ENCODE results near the gene RYR3.

The RYR3 gene

GRCh38 chr15:33857726-33858125, 547.0 kb downstream of the RYR3 start:
- Mint-ChIP-seq H3K27me3 (no peaks in the 10 kb centered on the region), H3K4me1 (no peaks in the 10 kb centered on the region)
- no peak for ATAC-seq (ENCODE audit: low read depth)

GRCh38 chr15:33858836-33859235, 548.1 kb downstream of the RYR3 start:
- no peak overlapping the region for H3K4me3 Mint-ChIP-seq
- H3K36me3 Mint-ChIP-seq, result peaks cover 5% of the 10 kb centered on the region
- no peak for DNase-seq (ENCODE audit: low spot score in 2 of 2)
- no peaks in the 10 kb centered on the region for H3K4me1 Mint-ChIP-seq
- no peaks in the 10 kb centered on the region for H3K9me3 Mint-ChIP-seq
- no peak for ATAC-seq (ENCODE audit: low read depth)
- no peaks in the 10 kb centered on the region for H3K27me3 Mint-ChIP-seq
- no peak overlapping the region for H3K27ac Mint-ChIP-seq

More at GRCh38 chr15:33857726-33858125, 547.0 kb downstream of the RYR3 start:
- H3K36me3 Mint-ChIP-seq, result peaks cover 2% of the 10 kb centered on the region
- H3K4me3 Mint-ChIP-seq, result no peak overlapping the region
- DNase-seq (ENCODE audit: low spot score in 2 of 2), result no peak
- H3K27ac Mint-ChIP-seq, result no peak overlapping the region
- no peaks in the 10 kb centered on the region for H3K9me3 Mint-ChIP-seq

GRCh38 chr15:33859992-33860545, 549.3 kb downstream of the RYR3 start:
- no peak for DNase-seq (ENCODE audit: low spot score in 2 of 2)
- Mint-ChIP-seq H3K27ac (no peak overlapping the region), H3K36me3 (peaks cover 9% of the 10 kb centered on the region), H3K9me3 (no peaks in the 10 kb centered on the region), H3K4me3 (no peak overlapping the region), H3K4me1 (no peaks in the 10 kb centered on the region), H3K27me3 (no peaks in the 10 kb centered on the region)
- ATAC-seq (ENCODE audit: low read depth), result no peak

GRCh38 chr15:33860754-33861153, 550.0 kb downstream of the RYR3 start:
- no peak for ATAC-seq (ENCODE audit: low read depth)

GRCh38 chr15:33864360-33865075, 553.8 kb downstream of the RYR3 start:
- Mint-ChIP-seq H3K4me3 (no peak overlapping the region), H3K4me1 (no peaks in the 10 kb centered on the region), H3K27me3 (no peaks in the 10 kb centered on the region), H3K27ac (no peak overlapping the region), H3K9me3 (no peaks in the 10 kb centered on the region), H3K36me3 (peaks cover 23% of the 10 kb centered on the region)
- ATAC-seq (ENCODE audit: low read depth) (no peak), DNase-seq (ENCODE audit: low spot score in 2 of 2) (no peak)

More at GRCh38 chr15:33860754-33861153, 550.0 kb downstream of the RYR3 start:
- peaks cover 12% of the 10 kb centered on the region for H3K36me3 Mint-ChIP-seq
- no peaks in the 10 kb centered on the region for H3K4me1 Mint-ChIP-seq
- no peak for DNase-seq (ENCODE audit: low spot score in 2 of 2)
- H3K4me3 Mint-ChIP-seq, result no peak overlapping the region
- no peak overlapping the region for H3K27ac Mint-ChIP-seq
- no peaks in the 10 kb centered on the region for H3K9me3 Mint-ChIP-seq
- no peaks in the 10 kb centered on the region for H3K27me3 Mint-ChIP-seq

GRCh38 chr15:33865416-33865815, 554.6 kb downstream of the RYR3 start:
- peaks cover 28% of the 10 kb centered on the region for H3K36me3 Mint-ChIP-seq
- no peak overlapping the region for H3K4me3 Mint-ChIP-seq
- H3K27me3 Mint-ChIP-seq, result no peaks in the 10 kb centered on the region
- H3K9me3 Mint-ChIP-seq, result no peaks in the 10 kb centered on the region
- no peaks in the 10 kb centered on the region for H3K4me1 Mint-ChIP-seq
- no peak overlapping the region for H3K27ac Mint-ChIP-seq
- DNase-seq (ENCODE audit: low spot score in 2 of 2) (no peak), ATAC-seq (ENCODE audit: low read depth) (no peak)

- Mint-ChIP-seq H3K36me3 (peaks cover 28% of the 10 kb centered on the region), H3K4me1 (no peaks in the 10 kb centered on the region), H3K27ac (no peak overlapping the region), H3K4me3 (no peak overlapping the region), H3K27me3 (no peaks in the 10 kb centered on the region), H3K9me3 (no peaks in the 10 kb centered on the region)
- ATAC-seq (ENCODE audit: low read depth), result no peak
- DNase-seq (ENCODE audit: low spot score in 2 of 2), result no peak
These were observed 555.5 kb downstream of the RYR3 start for GRCh38 chr15:33866101-33866737.

GRCh38 chr15:33871980-33872379, 561.2 kb downstream of the RYR3 start:
- Mint-ChIP-seq H3K36me3 (peaks cover 16% of the 10 kb centered on the region), H3K4me1 (peaks cover 3% of the 10 kb centered on the region), H3K9me3 (no peaks in the 10 kb centered on the region), H3K27ac (no peak overlapping the region), H3K27me3 (no peaks in the 10 kb centered on the region), H3K4me3 (no peak overlapping the region)
- DNase-seq (ENCODE audit: low spot score in 2 of 2), result no peak
- no peak for ATAC-seq (ENCODE audit: low read depth)

- Mint-ChIP-seq H3K9me3 (no peaks in the 10 kb centered on the region), H3K36me3 (peaks cover 14% of the 10 kb centered on the region), H3K4me1 (peaks cover 3% of the 10 kb centered on the region), H3K27me3 (no peaks in the 10 kb centered on the region), H3K4me3 (no peak overlapping the region), H3K27ac (no peak overlapping the region)
- ATAC-seq (ENCODE audit: low read depth) (no peak), DNase-seq (ENCODE audit: low spot score in 2 of 2) (no peak)
These were observed 561.8 kb downstream of the RYR3 start for GRCh38 chr15:33872416-33873106.

GRCh38 chr15:33874156-33874555, 563.4 kb downstream of the RYR3 start:
- Mint-ChIP-seq H3K27me3 (no peaks in the 10 kb centered on the region), H3K36me3 (peaks cover 12% of the 10 kb centered on the region), H3K9me3 (peaks cover 1% of the 10 kb centered on the region)

GRCh38 chr15:33882921-33883320, 572.2 kb downstream of the RYR3 start:
- Mint-ChIP-seq H3K27me3 (no peaks in the 10 kb centered on the region), H3K4me1 (no peaks in the 10 kb centered on the region), H3K27ac (no peak overlapping the region), H3K36me3 (peaks cover 3% of the 10 kb centered on the region), H3K4me3 (no peak overlapping the region), H3K9me3 (peaks cover 4% of the 10 kb centered on the region)
- ATAC-seq (ENCODE audit: low read depth) (no peak), DNase-seq (ENCODE audit: low spot score in 2 of 2) (no peak)

More at GRCh38 chr15:33874156-33874555, 563.4 kb downstream of the RYR3 start:
- Mint-ChIP-seq H3K27ac (no peak overlapping the region), H3K4me3 (no peak overlapping the region), H3K4me1 (peaks cover 3% of the 10 kb centered on the region)
- ATAC-seq (ENCODE audit: low read depth) (no peak), DNase-seq (ENCODE audit: low spot score in 2 of 2) (no peak)

GRCh38 chr15:33888176-33888575, 577.4 kb downstream of the RYR3 start:
- Mint-ChIP-seq H3K4me3 (no peak overlapping the region), H3K4me1 (peaks cover 3% of the 10 kb centered on the region), H3K27ac (no peak overlapping the region), H3K36me3 (peaks cover 13% of the 10 kb centered on the region), H3K9me3 (peaks cover 8% of the 10 kb centered on the region), H3K27me3 (no peaks in the 10 kb centered on the region)
- ATAC-seq (ENCODE audit: low read depth), result no peak
- no peak for DNase-seq (ENCODE audit: low spot score in 2 of 2)

GRCh38 chr15:33894193-33894592, 583.4 kb downstream of the RYR3 start:
- H3K9me3 Mint-ChIP-seq, result peaks cover 3% of the 10 kb centered on the region
- peaks cover 11% of the 10 kb centered on the region for H3K36me3 Mint-ChIP-seq
- ATAC-seq (ENCODE audit: low read depth) (no peak), DNase-seq (ENCODE audit: low spot score in 2 of 2) (no peak)
- H3K4me1 Mint-ChIP-seq, result peaks cover 10% of the 10 kb centered on the region
- H3K27me3 Mint-ChIP-seq, result no peaks in the 10 kb centered on the region
- no peak overlapping the region for H3K4me3 Mint-ChIP-seq
- H3K27ac Mint-ChIP-seq, result no peak overlapping the region

- Mint-ChIP-seq H3K4me1 (peaks cover 12% of the 10 kb centered on the region), H3K27ac (no peak overlapping the region), H3K4me3 (no peak overlapping the region), H3K27me3 (no peaks in the 10 kb centered on the region), H3K36me3 (peaks cover 8% of the 10 kb centered on the region), H3K9me3 (no peaks in the 10 kb centered on the region)
- DNase-seq (ENCODE audit: low spot score in 2 of 2), result no peak
- ATAC-seq (ENCODE audit: low read depth), result no peak
These were observed 591.3 kb downstream of the RYR3 start for GRCh38 chr15:33902043-33902442.

Measured in memory B cell (primary cell).